SKM-1 (cell line): Measurements from ENCODE around the gene FAM193B.

Experiments
- DNase-seq: peaks from one replicate; lab custom pipeline; 2025; ENCODE audit not compliant: unreplicated experiment; lab: John Stamatoyannopoulos, UW

FAM193B gene

DNA sequence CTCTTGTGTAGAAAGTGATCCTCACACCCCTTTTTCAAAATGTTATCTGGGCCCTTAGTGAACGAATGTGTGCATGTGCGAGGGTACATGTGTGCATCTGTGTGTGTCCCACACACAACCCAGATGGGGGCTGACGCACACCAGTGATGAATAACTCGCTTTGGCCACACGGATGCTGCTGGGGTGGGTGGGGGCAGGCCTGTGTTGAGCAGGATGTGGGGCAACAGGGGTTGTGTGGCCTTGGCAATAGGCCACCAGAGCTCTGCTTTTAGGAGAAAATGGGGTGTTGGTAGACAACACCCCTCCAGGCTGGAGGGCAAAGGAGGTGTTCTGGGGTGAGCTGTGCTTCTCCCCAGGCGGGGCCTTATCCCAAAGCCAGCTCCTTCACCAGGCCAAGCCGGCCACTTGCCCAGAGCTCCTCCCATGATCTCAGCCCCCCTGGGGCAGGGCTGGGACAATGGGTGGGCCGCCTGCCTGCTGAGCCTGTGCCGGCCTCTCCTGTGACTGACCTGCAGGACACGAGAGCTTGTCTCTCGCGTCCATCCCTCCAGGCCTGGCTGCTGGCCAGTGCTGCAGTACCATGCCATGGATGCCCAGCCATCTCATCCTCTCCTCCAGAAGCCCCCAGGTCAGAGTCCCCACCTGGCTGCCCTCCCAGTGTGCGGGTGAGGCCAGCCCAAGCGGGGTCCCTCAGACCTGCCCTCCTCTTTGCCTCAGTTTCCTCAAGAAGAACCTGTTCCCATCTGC lies 82.6 kb downstream of the FAM193B start:
- DNase-seq, result no peak

DNA sequence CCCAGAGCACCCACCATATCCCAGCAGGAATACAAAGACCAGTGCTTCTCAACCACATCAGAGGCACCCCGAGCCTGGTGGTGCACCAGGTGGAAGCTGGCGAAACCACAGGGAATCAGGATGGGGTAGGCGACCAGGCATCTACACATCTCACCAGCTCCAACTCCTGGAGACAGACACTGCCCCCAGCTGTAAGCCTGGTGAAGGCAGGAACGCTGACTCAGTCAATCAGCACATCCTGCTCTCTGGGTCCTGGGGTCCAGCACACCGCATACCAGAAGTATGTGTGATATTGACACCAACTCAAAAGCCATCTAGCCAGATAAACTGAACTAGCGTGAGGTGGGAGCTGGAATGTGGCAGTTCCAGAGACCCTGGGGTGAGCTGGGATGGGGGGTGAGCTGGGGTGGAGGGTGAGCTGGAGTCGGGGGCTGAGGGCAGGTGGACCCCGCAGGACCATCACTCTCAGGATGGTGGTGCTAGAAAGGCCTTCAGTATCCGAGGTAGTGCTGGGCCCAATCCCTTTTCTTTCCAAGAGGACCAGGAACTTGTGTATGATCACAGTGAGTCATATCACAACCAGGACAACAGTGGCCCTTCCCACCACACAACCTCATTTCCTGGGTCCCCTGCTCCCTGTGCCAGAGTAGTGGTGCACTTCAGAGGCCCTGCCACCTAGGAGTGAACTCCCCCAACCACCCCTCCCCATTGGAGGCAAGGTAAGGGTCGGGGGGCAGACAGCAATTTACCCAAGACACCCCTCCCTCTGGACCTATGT lies 83.4 kb downstream of the FAM193B start:
- DNase-seq, result no peak
